RCC 7860 (cell line): Measurements from ENCODE around the gene ARHGEF26.

ENCODE experiments used
- DNase-seq: peaks from one replicate; pipeline ENCODE4 v3.0.0-alpha.2; 2015; ENCODE audit warnings: low spot score
- FAIRE-seq: peaks from 2 replicates; lab custom pipeline; 2012; peaks lifted over from hg19 to GRCh38; lab: Jason Lieb, UNC

The ARHGEF26 gene

GRCh38 chr3:154243353-154243752, 122.2 kb downstream of the ARHGEF26 start:
- FAIRE-seq (no peak), DNase-seq (no peak)

GRCh38 chr3:154244644-154245043, 123.5 kb downstream of the ARHGEF26 start:
- FAIRE-seq (no peak), DNase-seq (no peak)

- DNase-seq (no peak), FAIRE-seq (no peak)
Measured at GRCh38 chr3:154247806-154248415, 126.7 kb downstream of the ARHGEF26 start.

- no peak for FAIRE-seq
- DNase-seq, result no peak
Measured at GRCh38 chr3:154250291-154250690, 129.1 kb downstream of the ARHGEF26 start.

- FAIRE-seq (no peak), DNase-seq (no peak)
Measured at GRCh38 chr3:154251610-154252009, 130.4 kb downstream of the ARHGEF26 start.

GRCh38 chr3:154252759-154253638, 131.8 kb downstream of the ARHGEF26 start:
- DNase-seq (peak; percentile 58), FAIRE-seq (peak; percentile 18)

GRCh38 chr3:154254527-154254926, 133.3 kb downstream of the ARHGEF26 start:
- no peak for FAIRE-seq
- DNase-seq, result no peak

GRCh38 chr3:154273381-154273780, 152.2 kb downstream of the ARHGEF26 start:
- DNase-seq, result no peak
- FAIRE-seq, result no peak

- DNase-seq, result no peak
- no peak for FAIRE-seq
Measured at GRCh38 chr3:154274348-154274747, 153.2 kb downstream of the ARHGEF26 start.

GRCh38 chr3:154275292-154275691, 154.1 kb downstream of the ARHGEF26 start:
- DNase-seq (no peak), FAIRE-seq (no peak)

GRCh38 chr3:154275965-154276364, 154.8 kb downstream of the ARHGEF26 start:
- DNase-seq (no peak), FAIRE-seq (no peak)

- FAIRE-seq, result no peak
- no peak for DNase-seq
Measured at GRCh38 chr3:154280161-154280560, 159.0 kb downstream of the ARHGEF26 start.

- FAIRE-seq, result no peak
- no peak for DNase-seq
Measured at GRCh38 chr3:154285221-154285620, 164.0 kb downstream of the ARHGEF26 start.

GRCh38 chr3:154290187-154290586, 169.0 kb downstream of the ARHGEF26 start:
- FAIRE-seq (no peak), DNase-seq (no peak)

- FAIRE-seq, result no peak
Measured at GRCh38 chr3:154294016-154294415, 172.8 kb downstream of the ARHGEF26 start.

GRCh38 chr3:154301561-154301960, 180.4 kb downstream of the ARHGEF26 start:
- FAIRE-seq (no peak), DNase-seq (no peak)

More at GRCh38 chr3:154294016-154294415, 172.8 kb downstream of the ARHGEF26 start:
- DNase-seq, result no peak

- DNase-seq, result no peak
- FAIRE-seq, result no peak
Measured at GRCh38 chr3:154304116-154304786, 183.1 kb downstream of the ARHGEF26 start.

GRCh38 chr3:154304936-154305335, 183.7 kb downstream of the ARHGEF26 start:
- FAIRE-seq (peak; percentile 10), DNase-seq (no peak)

GRCh38 chr3:154307363-154307762, 186.2 kb downstream of the ARHGEF26 start:
- FAIRE-seq (no peak), DNase-seq (no peak)
